Epithelial cell of proximal tubule (primary cell): ENCODE results near the gene CHAF1A. TPM values are rescaled to one million over a fixed set of nuclear protein-coding genes. Genes with fewer than 3 reads are reported as not detected.

ENCODE experiments used
- DNase-seq: peaks from one replicate; pipeline ENCODE4 v3.0.0-alpha.2; 2011; ENCODE audit warnings: low read depth
- H3K4me3 ChIP-seq: 2 replicates; pipeline ENCODE4 v1.5.1; 2011; ENCODE audit warnings: low read depth, mild to moderate bottlenecking, low read length
- total RNA-seq: library from RNA; depleted of rRNA; stranded (reverse); fragments of >200 nt; gene quantifications from 2 replicates; pipeline ENCODE4 v1.2.3, GENCODE V29; 2015
- TF ChIP-seq, protein P1 (sequence below): conservative IDR thresholded peaks from 2 replicates; pipeline ENCODE4 v1.5.1; 2012; ENCODE audit warnings: low read depth, mild to moderate bottlenecking, low read length

CHAF1A gene
- total RNA-seq, 1 donor from 2014 or later: 36.7 TPM

DNA sequence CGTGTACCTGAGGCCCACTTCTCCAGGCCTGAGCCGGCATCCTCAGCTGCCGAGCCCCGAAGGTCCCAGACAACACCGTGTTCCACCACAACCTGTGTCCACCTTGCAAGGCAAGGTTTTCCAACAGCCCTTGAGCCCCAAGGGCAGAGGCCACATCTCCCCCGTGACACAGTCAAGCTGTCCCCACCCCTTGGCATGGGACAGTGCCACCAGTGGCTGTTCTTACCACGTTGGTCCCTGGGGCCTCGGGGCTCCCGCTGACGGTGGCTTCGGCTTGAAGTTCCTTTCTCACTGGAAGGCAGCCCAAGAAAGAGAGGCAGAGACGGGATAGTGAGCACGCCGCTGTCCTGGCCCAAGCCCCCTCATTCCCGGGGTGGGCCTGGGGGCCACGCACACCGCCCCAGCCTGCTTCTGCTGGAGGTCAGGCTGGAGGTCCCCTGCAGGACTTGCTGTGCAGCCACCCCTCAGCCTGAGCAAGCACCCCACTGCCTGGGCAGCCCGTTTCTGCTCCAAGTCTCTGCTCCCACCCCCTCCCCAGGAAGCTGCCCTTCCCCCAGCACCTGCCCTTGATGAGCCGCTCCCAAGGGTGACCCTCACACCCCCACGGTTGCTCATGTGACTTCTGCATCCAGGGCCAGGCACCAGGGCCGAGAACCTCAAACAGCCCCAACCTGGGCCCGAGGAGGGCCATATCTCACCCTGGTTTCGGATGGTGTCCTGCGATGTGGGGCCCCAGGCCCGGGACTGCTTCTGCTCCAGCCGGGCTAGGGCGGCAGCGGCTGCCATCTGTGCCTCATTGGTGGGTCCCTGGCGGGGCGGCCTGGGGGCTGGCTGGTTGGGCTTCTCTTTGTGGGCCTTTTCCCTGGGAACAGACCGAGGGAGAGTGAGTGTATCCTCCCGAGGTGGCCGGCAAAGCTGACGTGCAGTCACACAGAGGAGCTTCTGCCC, 51.1 kb downstream of the CHAF1A start:
- no peak for DNase-seq
- no peak overlapping the region for H3K4me3 ChIP-seq
- TF ChIP-seq, protein P1, sequence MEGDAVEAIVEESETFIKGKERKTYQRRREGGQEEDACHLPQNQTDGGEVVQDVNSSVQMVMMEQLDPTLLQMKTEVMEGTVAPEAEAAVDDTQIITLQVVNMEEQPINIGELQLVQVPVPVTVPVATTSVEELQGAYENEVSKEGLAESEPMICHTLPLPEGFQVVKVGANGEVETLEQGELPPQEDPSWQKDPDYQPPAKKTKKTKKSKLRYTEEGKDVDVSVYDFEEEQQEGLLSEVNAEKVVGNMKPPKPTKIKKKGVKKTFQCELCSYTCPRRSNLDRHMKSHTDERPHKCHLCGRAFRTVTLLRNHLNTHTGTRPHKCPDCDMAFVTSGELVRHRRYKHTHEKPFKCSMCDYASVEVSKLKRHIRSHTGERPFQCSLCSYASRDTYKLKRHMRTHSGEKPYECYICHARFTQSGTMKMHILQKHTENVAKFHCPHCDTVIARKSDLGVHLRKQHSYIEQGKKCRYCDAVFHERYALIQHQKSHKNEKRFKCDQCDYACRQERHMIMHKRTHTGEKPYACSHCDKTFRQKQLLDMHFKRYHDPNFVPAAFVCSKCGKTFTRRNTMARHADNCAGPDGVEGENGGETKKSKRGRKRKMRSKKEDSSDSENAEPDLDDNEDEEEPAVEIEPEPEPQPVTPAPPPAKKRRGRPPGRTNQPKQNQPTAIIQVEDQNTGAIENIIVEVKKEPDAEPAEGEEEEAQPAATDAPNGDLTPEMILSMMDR: no peak

DNA sequence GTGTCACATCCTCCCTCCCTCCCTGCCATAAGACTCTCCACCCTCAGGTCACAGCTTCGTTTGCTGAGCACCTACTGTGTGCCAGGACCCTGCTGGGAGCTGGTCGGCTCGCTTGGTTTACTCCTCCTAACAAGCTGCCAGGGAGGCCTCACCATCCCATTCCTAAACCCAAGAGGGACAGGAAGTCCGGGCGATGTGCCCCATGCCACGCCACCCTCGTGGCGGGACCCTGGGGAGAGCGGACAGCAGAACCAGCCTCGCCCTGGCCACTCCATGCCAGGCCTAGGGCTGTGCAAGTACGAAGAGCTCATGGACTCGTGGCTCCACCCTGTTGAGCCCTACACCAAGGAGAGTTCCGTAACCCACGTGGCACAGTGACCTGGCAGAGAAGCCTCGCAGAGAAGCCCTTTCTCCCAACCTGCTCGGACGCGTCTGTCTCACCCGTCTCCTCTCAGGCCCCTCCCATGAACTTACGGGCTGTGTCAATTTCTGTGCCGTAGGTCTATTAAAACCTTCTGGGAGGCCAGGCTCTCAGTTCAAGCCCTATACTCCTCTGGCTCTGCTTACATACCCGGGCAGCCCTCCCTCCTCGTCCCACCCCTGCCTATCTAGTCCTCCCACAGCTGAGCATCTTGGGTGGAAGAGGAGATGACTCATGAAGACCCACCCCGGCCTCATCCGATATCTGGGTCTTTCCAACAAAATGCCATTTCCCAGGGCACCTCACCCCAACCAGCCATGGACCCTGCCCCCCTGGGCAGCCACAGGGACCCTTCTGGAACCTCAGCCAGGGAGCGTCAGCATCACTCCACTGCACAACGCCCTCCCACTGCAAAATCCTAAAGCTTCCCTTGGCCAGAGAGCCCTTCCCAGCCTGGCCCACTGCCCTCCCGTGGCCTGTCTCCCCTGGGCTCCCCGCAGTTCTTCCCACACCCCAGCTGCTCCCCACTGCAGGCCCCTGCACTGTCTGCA, 52.6 kb downstream of the CHAF1A start:
- TF ChIP-seq, protein P1: no peak
- DNase-seq: no peak
- peak overlapping the region; percentile 94 for H3K4me3 ChIP-seq

DNA sequence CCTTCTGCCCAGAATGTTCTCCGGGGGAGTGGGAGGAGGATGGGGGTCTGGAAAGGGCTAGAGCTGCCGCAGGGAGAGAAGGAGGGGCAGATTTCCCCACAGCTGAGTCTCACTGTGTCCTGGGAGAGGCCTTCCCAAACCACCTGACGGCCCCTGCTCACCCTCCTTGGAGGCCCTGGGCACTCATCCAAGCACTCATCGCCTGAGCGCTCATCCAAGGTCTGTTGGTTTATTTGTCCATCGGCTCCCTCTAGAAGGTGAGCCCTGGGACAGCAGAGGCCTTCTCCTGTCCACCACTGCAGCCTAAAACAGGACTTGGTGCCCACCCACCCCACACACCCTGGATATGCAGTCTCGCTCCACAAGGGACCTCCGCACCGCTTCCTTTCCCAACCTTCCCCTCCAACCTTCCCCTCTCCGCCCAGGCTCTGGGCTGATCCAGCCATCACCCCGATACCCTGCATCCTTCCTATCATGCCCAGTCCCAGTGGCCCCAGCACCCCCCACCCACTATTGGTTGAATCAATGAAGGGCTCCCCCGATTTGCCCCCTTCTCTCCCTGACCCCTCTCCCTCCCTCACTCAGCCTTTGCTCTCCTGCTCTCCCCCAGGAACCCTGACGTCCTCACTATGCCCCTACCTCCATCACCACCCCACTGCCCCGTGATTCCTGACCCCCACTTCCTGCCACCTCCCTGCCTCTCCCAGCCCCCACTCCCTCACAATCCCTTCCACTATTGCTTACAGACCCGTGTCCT, 53.5 kb downstream of the CHAF1A start:
- H3K4me3 ChIP-seq: peak overlapping the region; percentile 94
- DNase-seq: peak; percentile 60
- TF ChIP-seq, protein P1: no peak

- DNase-seq: no peak
- TF ChIP-seq, protein P1: no peak
- H3K4me3 ChIP-seq: peak overlapping the region; percentile 94
These were observed 54.0 kb downstream of the CHAF1A start for GRCh38 chr19:4456476-4456842.

DNA sequence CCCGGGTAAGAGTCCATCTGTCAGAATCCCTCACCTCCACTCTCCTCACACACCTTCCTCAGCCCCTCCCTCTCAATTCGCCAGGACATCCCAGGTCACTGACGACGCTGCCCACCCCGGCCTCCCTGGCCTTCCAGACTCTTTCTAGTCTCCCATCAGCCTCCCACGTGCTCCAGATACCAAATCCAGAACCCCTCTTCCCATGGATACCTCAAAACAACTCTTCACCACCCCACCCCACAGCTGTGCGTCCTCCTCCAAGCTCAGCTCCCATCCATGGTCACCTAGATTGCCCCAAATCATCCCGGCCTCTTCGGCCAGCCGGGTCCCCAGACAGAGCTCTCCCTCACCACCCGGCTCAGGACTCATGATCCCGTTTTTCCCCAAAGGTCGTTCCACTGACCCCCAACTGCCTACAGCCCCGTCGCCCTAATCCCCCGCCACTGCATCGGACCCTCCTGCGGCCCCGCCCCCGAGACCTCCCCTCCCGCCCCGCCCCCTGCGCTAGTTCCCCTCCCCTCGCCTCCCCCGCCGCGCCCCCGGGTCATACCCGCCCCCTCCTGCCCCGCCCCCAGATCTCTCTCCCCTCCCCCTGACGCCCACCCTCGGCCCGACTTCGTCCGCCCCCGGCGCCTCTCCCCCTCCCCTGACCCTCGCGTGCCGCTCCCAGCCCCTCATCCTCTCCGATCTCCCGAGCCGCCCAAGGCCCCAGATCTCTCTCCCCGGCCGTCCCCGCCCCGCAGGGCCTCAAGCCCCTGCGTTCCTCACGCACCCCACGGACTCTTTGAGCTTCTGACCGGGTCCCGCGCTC, 54.6 kb downstream of the CHAF1A start:
- peak overlapping the region; percentile 94 for H3K4me3 ChIP-seq
- TF ChIP-seq, protein P1: no peak
- no peak for DNase-seq
